Glomerular visceral epithelial cell (primary cell): ENCODE results near the gene EDA.

Source experiments
- DNase-seq: peaks from one replicate; pipeline ENCODE4 v3.0.0-alpha.2; 2016; ENCODE audit errors: extremely low spot score

EDA gene

DNA sequence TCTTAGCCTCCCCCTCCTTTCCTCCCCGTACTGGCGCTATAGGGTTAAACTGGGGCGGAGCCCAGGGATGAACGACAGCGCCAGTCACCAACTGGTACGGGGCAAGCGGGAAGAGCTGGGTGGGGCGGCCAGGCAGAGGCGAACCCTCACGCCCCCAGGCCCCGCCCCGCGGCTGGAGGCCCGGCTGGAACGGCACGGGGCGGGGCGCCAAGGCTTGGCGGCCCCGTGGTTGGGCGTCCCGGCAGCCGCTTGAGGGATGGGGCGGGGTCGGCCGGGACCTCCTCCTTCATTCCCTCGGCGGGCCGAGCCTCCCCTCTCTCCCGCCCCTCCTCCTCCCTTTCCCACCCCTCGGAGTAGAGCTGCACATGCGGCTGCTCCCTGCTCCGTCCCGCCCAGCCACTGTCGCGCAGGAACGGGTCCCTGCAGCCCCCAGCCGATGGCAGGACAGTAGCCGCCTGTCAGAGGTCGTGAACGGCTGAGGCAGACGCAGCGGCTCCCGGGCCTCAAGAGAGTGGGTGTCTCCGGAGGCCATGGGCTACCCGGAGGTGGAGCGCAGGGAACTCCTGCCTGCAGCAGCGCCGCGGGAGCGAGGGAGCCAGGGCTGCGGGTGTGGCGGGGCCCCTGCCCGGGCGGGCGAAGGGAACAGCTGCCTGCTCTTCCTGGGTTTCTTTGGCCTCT is at the start of gene EDA:
EDA (plus strand) TSS at position 335 of the 678 bp plus-strand sequence.
- DNase-seq, result peak; percentile 4

DNA sequence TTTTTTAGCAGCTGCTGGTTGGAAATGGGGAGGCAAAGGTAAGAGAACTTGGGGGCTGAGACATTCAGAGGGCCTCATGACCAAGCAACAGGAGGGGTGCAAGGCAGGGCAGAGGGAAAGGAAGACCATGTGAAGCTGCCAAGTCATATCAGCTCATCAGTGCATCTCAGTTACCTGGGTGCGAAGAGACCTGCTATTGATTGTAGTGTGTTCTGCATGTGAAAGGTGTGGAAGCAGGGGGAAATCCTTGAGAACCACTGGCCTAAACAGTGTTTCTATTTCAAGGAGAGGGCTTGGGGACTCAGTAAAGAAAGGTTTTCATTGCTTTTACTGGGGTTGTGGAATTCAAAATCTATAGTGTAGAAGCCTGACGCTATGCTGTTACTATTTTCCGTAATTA is 47.1 kb upstream of the EDA start:
- DNase-seq, result no peak

DNA sequence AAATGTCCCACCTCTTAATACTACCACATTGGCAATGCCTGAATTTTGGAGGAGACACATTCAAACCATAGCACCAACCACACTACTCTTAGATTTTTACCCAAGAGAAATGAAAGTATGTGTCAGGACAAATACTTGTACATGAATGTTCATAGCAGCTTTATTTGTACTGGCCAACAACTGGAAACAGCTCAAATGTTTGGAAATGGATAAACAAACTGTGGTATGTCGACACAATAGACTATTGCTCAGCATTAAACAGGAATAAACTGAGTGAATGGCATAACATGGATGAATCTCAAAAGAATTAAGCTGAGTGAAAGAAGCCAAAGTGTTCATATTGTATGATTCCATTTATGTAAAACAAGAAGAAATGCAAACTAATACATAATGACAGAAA is 18.5 kb upstream of the EDA start:
- no peak for DNase-seq

DNA sequence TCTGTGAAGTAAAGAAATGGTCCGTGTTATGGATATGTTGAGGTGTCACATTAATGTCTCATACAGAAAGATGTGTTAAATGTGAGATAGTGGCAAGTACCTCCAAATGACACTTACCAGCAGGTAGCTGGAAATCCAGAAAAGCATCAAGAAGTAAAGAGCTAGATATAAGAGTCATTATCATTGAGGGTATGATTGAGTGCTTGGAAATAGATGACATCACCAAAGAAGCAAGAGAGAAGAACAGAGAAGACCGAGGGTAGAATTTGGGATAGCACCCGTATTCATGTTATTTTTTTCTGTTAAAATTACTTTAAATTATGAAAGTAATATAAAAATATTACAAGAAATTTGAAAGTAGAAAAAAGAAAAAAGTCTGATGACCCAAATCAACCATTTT is 15.7 kb upstream of the EDA start:
- no peak for DNase-seq

DNA sequence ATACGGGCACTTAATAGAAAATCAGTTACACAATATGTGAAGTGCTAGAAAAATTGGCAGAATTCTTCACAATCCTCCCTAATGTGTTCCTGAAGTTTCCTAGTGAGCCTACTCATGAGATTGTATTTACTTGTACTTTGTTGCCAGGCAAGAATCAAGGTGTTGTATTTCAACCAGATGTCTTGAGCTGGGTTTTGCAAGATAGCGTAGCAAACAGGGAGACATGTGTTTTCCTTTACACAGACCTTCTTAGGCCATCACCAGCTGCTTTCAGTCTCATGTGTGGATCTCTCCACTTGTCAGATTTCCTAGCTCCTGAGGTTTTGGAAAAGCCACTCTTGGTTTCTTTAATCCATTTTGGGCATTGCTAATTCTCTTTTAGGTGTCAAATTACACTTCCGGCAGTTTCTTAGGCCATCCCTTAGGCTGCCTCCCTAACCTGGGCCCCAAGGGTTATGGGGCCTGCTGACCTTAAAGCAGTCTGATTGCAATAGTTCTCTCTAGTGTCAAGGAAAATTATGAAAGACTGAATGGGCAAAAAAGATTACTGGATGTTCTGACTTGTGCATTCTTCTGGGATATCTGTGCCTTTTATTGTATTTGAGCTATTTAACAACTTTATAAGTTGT is 12.2 kb upstream of the EDA start:
- DNase-seq, result no peak

DNA sequence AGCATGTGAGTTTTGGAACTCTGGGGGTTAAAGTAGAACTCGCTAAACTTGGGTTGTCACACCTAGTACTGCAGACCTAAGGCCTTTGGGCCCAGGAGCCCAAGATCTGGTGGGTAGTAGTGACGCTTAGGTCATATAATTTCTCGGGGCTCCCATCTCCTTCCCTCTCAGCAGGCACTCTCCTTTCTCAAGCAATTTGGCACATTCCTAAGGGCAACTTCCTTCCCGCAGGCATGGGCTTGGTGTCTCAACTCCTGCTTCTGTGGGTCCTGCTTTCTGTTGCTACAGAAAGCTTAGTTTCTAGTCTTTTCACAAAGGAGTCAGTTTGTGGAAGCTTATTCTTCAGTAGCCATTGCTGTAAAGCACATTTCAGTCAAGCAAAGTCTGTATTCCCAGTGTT is 10.4 kb upstream of the EDA start:
- DNase-seq, result no peak

DNA sequence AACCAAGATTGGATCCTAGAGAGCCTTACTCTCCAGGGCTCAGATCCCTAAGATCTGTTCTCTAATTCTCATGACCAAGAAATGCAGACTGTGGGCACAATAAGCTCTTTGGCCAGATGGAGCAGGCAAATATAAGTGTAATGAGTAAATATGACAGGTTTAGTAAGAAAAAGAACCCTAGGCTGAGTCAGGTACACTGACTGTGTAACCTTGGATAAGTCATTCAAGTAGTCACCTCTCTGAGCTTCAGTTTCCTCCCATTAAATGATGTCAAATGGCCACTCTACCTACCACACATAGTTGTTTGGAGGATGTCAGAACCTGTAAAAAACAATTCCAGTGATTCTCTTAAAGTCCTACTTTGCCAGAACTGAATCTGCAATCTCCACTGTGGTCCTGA is 8.3 kb upstream of the EDA start:
- no peak for DNase-seq

DNA sequence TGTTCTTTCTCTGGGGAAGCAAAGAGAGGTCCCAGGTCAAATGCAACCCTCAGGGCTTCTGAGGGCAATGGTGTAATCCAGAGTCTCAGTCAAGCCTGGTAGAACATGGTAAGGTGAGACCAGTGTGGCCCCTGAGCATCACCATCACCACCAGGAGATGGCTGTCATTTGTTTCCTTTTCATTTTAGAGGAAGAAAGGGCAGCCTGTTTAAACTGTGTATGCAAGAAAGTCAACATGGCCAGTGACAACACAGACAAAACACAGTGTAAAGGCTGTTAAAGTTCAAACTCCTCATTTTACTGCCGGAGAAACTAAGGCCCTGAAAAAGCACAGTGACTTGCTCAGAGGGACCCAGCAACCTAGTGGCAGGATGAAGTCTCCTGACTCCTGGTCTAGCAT is 2.0 kb upstream of the EDA start:
- DNase-seq, result no peak

DNA sequence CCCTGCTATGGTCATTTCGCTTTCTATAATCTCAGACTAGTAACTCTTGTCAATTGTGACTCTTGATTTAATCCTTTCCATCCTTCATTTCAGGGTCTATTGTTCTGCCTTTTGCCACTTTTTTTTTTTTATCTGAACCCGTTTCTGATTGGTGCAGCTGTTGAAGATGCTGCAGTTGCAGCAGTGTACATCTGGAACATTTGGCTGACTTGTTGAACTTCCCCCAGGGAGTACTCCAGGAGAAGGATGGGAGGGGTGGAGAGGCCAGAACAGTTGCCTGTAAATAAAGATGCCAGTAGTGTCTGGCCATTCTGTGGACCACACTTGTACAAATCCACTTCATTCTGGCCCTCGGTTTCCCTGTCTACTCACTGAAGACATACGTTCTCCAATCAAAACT is 1.0 kb upstream of the EDA start:
- DNase-seq, result no peak

DNA sequence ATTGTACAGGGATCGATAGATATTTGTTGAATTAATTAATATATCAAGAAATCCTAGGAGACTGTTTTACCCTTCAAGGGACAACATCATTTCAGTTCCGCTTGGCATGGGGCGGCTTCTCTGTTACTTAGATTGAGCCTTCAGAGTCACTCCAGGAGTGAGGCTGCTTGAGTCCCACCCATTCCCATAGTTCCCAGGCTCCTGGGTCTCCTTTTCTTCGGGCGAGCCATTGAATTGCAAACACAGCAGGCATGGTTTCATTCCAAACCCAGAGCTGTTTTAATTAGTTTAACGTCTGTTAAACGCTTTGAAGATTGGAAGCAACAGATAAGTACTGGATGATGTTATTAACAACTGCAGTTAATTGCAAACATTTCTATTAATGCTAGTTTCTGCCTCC is 571 bp upstream of the EDA start:
- no peak for DNase-seq

DNA sequence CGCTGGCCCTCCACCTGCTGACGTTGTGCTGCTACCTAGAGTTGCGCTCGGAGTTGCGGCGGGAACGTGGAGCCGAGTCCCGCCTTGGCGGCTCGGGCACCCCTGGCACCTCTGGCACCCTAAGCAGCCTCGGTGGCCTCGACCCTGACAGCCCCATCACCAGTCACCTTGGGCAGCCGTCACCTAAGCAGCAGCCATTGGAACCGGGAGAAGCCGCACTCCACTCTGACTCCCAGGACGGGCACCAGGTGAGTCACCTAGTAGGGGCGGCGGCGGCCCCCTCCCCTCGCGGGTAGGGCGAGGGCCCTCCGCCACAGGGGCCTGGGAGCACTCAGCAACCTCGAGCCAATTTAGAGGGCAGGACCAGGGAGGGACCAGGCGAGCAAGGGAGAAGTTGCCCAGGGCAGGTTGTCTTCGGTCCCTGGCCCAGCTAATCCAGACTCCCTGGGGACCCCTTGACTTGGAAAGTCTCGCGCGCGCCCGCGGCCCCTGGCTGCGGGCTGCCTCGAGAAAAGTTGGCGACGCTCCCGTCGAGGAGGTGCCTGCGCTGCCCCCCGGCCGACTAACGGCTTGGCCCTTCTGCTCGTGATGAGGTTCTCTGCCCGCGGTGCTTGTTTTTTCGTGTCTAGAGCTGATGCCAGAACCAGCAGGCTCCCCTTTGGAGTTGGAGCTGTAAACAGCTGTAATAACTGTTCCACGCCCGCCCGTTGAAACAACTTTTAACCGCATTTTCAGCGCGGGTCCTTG is 717 bp downstream of the EDA start:
- DNase-seq, result no peak

DNA sequence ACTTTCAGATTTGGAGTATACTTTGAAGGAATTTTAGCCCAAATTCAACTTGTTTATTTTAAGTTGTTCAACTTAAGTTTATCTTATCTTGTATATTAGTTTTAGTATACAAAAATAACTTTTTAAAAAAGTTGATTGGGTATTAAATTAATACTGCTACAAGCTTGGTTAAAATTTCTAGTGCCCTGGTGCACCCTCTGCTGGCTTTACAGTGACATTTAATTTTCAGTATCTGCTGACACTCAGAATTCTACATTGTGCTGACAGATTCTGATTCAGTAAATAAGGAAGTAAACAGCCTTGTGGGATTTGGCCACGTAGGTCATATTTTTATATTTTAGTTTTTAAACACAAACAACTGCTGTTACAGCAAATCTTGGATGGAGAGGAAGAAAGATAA is 2.9 kb downstream of the EDA start:
- DNase-seq, result no peak

DNA sequence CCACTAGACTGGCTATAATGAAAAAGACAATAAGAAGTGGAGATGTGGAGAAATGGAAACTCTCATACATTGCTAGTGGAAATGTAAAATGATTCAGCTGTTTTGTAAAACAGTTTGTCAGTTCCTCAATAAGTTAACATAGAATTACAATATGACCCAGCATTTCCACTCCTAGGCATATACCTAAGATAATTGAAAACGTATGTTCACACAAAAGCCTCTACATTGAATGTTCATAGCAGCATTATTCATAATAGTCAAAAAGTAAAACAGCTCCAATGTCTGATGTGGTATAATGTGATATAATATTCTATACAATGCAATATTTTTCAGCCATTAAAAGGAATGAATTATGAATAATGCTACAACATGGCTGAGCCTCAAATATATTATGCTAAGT is 10.2 kb downstream of the EDA start:
- DNase-seq, result no peak

DNA sequence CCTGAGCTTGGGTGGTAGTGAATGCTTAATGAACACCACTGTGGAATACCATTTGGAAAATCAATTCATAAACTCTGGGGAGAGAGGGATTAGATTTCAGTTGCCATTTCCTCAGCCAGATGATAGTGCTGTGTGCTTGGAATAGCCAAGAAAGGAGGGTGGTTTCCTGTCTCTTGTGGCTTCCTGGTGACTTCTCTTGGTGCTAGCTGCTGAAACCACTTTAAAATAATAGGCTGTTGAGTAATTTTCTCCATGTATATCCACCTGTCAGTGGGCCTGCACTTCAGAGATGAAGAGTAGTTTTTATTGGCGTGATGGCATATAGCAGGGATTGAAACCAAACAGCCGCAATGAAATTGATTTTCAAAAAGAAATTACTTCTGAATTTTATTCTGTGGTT is 11.8 kb downstream of the EDA start:
- DNase-seq, result no peak

DNA sequence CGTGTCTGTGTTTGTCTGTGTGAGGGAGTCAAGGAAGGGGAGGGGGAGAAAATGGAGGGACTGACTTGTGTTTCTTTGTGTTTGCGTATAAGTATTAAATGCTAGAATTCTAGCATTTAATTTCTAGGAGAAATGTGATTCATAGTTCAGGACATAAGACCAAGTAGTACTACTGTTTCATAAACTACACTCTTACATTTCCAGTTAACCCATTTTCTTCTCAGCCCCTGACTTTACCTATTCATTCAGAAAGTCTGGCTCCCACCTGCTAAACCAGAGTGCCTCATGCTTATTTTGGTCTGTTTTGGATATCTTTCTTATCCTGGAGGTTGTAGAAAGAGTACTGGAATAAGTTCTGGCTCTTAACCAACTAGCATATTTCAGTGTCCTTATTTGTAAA is 14.2 kb downstream of the EDA start:
- no peak for DNase-seq

DNA sequence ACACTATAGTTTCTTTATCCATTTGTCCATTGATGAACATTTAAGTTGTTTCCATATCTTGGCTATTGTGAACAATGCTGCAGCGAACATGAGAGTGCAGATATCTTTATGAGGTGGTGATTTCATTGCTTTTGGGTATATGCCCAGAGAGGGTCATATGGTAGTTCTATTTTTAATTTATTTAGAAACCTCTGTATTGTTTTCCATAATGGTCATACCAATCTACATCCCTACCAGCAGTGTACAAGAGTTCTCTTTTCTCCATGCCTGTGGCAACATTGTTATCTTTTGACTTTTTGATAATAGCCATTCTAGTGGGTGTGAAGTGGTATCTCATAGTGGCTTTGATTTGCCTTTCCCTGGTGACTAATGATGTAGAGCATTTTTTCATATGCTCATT is 48.8 kb downstream of the EDA start:
- DNase-seq, result no peak

DNA sequence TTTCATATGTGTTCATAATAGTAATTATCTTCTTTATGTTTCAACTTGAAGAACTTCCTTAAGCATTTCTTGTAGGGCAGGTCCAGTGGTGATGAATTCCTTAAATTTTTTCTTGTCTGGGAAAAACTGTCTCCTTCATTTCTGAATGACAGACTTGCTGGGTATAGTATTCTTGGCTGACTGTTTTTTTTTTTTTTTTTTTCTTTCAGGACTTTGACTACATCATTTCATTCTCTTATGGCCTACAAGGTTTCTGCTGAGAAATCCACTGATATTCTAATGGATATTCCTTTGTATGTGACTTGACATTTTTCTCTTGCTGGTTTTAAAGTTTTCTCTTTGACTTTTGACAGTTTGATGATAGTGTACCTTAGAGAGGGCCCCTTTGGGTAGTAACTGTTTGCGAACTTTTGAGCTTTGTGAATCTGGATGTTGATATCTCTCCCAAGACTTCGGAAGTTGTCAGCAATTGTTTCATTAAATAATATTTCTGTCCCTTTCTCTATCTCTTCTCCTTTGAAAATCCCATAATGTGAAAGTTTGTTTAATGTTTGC is 54.2 kb downstream of the EDA start:
- no peak for DNase-seq

DNA sequence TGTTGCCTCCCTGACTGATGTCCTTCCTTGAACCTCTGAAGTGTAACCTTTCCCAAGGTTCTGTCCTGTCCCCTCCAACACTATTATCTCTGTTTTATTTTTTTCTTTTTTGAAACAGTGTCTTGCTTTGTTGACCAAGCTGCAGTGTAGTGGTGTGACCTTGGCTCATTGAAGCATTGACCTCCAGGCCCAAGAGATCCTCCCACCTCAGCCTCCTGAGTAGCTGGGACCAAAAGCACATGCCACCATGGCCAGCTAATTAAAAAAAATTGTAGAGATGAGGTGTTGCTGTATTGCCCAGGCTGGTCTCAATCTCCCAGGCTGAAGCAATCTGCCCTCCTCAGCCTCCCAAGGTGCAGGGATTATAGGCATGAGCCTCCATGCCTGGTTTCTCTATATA is 59.0 kb downstream of the EDA start:
- no peak for DNase-seq

DNA sequence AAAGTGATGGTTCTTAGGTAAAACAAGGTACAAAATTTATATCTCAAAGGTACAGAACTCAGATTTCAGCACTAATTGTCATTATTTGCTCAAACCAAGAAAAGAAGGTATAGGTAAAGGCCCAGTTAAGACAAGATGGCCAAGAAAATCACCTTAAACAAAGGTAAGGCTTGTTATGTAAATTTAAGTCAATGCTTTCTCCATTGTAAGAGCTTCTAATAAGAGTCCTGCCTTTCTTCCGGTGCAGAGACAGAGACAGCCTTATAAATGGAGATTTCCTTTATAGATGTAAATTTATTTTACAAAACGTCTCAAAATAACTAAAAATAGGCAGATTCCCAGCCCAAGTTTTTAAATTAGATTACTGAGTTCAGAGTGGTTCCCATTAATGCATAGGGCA is 89.9 kb downstream of the EDA start:
- DNase-seq, result no peak

DNA sequence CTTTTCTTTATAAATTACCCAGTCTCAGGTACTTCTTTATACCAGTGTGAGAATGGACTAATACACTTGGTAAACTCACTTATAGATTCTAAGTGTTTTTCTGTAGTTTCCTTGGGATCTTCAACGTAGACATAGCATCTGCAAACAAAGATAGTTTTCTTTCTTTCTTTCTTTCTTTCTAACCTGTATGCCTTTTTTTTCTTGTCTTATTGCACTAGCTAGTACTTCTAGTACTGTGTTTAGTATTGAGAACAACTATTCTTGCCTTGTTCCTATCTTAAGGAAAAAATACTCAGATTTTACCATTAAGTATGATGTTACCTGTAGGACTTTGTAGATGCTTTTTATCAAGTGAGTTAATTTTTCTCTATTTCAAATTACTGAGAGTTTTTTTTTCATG is 102.2 kb downstream of the EDA start:
- no peak for DNase-seq

DNA sequence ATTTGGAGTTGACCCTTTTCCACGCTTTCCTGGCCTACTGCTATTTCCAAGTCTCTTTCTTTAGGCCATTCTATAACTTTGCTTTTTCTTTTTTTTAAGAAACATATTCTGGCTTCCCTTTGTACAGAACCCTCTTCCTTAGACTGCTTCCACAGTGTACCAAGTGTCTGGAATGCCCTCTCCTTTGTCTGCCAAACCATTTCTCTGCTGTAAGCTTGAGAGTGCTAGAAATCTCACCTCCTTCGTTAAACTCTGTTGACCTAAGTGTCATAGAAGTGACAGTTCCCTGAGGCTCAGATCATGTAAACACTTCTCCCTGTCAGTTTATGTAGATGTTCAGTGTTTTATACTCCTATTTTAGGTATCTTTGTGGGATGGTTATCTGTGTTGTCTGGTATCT is 108.4 kb downstream of the EDA start:
- DNase-seq, result no peak

DNA sequence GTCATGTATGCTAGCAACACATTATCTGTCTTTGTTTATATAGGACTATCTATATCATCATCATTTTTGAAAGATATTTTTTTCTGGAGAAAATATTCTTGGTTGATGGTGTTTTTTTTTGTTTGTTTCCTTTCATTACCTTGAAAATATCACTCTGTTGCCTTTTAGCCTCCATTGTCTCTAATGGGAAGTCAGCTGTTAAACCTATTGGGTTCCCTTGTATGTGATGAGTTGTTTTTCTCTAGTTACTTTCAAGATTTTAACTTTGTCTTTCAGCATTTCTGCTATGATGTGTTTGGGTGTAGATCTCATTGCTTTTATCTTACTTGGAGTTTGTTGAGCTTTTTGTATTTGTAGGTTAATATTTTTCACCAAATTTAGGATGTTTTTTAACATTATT is 124.4 kb downstream of the EDA start:
- no peak for DNase-seq

DNA sequence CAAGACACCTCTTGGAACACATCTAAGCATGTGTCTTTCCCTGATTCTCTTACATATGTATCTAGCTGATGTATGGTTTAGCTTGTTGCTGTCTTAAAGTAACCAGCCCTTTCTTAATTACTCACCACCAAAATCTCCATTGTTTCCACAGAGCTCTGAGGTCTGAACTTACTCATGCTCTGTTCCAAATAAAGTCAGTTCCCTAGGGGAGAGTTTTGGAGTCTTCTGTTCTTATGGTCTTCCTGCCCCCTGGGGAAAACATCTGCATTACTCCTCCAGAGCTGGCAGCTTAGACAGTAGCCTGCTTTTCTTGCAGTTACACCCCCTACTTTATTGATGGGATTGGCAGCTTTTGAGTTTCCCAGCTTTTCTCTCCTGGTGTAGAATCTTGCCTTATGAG is 125.8 kb downstream of the EDA start:
- no peak for DNase-seq
